NT2/D1 (cell line): ENCODE measurements around the gene NUBP1.

Experiments used
- SUZ12 ChIP-seq: IDR thresholded peaks from 2 replicates; pipeline ENCODE4 v1.6.1; 2011; ENCODE audit not compliant: insufficient read length, insufficient read depth; ENCODE audit errors: extremely low read depth
- YY1 ChIP-seq: IDR thresholded peaks from 2 replicates; pipeline ENCODE4 v1.6.1; 2011; ENCODE audit not compliant: insufficient read length, insufficient read depth
- ZNF274 ChIP-seq: IDR thresholded peaks from 2 replicates; pipeline ENCODE4 v1.6.1; 2011; ENCODE audit warnings: mild to moderate bottlenecking, low read depth, low read length

DNA sequence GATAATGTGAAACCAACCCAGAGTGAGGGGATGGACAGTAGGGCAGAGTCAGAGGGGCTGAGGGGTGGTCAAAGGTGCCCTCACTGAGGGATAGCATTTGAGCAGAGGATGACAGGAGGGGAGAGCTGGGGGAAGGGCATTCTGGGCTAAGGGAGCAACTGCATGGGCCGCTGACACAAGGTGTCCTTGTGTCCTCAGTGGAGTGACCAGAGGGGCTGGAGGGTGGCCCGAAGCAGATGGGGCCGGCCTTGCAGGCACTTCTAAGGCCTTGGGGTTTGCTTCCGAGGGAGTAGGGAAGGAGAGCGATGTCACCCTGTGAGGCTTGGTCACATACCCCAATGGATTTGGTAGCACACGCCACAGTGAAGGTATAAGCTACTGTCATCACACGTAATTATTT lies 10.0 kb downstream of the NUBP1 start:
- no peak for TF ChIP-seq YY1
- TF ChIP-seq ZNF274, result no peak
- TF ChIP-seq SUZ12, result no peak
